Kasumi-1 (cell line): Measurements from ENCODE around the gene GTF3C4.

Experiments
- DNase-seq, 2 experiments: peaks; one replicate each; lab custom pipeline; 2025; lab: John Stamatoyannopoulos, UW

The GTF3C4 gene, protein sequence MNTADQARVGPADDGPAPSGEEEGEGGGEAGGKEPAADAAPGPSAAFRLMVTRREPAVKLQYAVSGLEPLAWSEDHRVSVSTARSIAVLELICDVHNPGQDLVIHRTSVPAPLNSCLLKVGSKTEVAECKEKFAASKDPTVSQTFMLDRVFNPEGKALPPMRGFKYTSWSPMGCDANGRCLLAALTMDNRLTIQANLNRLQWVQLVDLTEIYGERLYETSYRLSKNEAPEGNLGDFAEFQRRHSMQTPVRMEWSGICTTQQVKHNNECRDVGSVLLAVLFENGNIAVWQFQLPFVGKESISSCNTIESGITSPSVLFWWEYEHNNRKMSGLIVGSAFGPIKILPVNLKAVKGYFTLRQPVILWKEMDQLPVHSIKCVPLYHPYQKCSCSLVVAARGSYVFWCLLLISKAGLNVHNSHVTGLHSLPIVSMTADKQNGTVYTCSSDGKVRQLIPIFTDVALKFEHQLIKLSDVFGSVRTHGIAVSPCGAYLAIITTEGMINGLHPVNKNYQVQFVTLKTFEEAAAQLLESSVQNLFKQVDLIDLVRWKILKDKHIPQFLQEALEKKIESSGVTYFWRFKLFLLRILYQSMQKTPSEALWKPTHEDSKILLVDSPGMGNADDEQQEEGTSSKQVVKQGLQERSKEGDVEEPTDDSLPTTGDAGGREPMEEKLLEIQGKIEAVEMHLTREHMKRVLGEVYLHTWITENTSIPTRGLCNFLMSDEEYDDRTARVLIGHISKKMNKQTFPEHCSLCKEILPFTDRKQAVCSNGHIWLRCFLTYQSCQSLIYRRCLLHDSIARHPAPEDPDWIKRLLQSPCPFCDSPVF

DNA sequence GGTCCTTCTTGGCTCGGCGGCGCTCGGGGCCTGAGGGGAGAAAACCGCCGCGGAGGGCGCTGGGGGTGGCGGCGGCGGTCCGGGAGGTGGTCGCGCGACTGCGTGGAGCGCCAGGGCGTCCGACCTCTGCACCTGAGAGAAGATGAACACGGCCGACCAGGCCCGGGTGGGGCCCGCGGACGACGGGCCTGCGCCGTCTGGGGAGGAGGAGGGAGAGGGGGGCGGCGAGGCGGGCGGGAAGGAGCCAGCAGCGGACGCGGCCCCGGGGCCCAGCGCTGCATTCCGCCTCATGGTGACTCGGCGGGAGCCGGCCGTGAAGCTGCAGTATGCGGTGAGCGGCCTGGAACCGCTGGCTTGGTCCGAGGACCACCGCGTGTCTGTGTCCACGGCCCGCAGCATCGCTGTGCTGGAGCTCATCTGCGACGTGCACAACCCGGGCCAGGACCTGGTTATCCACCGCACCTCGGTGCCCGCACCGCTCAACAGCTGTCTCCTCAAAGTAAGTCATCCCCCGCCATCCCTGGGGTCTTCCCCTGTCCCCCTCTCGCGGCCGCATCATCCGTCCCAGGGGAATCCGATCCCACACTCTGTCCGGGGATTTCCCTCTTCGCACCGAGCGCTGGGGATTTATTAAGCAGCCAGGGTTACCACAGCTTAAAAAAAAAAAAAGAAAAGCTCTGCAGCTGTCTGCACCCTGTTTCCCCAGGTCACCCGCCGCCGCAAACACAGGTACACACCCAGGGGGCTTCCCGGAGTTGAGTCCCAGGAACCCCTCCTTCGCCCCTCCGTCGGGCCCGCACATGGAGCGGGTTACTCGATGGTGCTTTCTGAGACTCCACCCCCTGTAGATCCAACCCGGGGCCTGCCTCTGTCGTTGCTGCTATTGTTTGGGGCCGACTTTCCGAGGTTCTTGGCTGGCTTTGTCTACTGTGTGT lies at the start of gene GTF3C4:
GTF3C4 (plus strand) TSS at position 8 of the 935 bp plus-strand sequence; CDS start at position 143, 135 bp downstream.
- peak in 1 of 2 experiments; percentile 46 for DNase-seq

DNA sequence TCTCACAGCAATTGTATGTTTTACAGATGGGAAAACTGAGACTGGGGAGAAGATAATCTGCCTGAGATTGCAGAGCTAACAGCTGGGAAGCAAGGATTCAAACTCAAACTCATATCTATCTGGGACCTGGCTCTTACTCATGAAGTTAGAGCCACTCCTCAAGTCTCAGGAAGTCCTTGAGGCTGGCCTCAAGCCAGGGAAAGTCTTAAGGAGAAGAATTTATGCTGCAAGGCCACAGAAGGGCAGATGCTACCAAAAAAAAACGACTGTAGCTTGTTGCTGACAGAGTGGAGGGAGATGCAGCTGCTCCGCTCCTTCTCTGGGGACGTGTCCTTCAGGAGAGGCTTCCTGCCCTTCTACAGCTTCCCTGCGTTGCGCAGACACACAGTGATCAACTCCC lies 48.1 kb upstream of the GTF3C4 start:
- DNase-seq, result no peak

DNA sequence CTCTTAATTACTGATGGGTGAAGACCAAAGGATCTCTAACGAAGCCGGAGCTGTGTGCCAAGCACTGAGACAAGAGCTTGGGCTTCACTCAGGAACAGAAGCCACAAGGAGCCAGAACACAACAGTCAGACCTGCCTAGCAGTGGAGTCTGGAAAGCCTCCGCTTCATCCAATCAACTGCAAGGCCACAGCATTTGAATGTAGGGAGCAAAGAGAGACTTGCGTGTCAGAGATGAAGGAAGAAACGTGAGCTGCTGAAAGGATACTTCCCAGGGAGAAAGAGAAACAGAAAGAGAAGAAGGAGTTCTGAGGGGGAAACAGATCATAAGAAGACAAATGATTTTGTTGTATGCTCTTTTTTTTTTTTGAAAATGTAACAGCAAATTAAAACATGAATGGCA lies 44.0 kb upstream of the GTF3C4 start:
- no peak for DNase-seq

DNA sequence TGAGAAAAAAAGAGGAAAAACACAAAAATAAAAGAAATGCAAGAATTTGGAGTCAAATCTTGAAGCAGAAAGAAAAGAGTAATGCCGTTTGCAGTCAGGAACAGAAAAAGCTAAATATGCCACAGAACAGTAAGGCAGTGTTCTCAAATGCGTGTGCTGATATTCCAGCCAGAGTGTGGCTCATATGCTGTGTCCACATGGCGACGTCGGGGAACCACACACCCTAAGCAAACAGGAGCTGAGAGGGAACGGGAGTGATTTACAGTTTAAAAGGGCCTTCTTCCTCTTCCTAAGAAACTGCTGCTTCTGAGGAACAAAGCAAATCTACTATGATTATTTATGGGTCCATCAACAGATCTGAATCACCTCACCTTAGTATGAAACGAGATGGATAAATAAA lies 43.2 kb upstream of the GTF3C4 start:
- DNase-seq, result no peak

DNA sequence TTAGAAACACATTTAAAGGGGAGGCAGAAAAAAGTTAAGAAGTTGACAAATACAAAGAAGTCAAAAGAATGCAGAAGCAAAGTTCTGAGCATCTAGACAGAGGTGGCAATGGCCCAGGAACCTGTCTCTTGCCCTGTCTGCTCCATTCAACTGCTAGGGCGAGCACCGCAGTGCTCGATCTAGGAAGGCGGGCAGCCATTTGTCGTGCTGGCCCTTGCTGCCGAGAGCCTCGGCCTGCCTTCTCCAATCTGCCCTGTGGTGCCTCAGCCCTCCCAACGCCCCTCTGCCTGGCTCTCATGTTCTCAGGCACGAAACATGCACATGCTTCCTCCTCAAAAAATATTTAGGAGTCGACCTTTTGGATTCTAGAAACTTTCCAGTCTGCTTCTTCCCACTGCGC lies 42.7 kb upstream of the GTF3C4 start:
- DNase-seq, result no peak

DNA sequence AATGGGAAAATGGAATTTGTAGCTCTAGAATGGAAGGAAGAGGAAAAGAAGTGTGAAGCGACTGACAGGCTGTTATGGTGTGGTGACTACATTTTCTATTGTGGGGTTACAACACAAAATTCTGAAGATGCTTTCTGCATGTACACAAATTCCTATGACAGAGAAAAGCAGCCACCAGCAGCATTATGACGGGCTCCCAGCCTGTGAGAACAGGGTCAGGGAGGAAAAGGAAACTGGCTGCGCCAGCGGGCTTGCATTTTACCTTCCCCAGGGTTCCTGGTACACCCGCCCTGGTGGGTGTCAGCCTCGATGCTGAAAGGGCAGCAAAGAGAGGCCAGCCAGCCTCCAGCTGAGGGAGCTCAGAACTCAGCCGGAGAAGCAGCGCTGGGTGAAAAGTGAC lies 41.5 kb upstream of the GTF3C4 start:
- DNase-seq, result no peak

DNA sequence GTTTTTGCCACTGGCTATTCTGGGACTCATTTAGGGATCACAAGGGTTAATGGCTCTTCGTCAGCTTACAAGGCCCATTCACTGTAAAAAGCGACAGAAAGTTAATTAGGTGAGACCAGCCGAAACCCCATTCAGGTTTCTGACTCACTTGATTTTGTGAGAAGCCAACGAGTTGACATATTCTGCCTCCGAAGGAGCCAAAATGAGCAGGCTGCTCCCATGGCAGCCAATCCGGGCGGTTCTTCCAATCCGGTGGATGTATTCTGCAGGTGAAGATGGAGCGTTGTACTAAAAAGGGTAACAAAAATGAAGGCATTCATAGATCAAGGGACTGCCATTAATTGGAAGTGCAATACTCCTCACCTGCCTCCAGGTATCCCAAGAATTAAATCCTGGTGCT lies 40.1 kb upstream of the GTF3C4 start:
- no peak for DNase-seq

DNA sequence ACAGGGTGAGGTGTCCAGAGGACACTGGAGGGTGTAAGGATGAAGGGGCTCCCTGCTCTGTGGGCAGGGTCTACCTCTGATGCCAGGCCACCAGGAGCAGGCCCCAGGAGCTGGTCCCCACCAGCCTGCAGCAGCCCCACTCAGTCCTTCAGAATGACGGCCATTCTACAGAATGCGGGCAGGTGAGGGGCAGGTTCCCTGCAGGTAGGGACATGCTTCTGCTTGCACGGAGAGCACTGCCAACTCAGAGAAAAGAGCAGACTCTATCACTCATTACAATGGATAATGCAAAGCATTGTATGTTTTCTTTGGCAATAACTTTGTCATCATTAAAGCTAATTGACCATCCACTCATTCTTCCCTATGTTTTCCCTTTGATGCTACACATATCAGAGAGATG lies 39.5 kb upstream of the GTF3C4 start:
- DNase-seq, result no peak

DNA sequence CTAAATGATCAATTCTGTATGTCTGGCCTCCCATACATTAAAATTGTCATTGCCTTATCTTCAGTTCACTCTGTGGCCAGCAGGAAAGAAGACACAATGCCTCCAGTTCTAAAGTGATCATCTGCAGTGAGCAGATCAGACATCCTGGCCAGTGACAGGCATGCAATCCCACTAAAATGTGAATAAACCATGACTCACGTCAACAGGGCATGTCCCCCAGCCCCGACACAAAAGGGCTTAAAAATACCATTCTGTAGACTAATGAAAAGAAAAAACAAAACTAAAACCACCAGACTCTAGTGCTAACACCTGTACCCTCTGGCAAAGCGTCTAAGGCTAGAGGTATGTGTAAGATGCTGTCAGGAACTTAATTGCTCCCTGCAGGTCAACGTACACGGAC lies 39.0 kb upstream of the GTF3C4 start:
- DNase-seq, result no peak

DNA sequence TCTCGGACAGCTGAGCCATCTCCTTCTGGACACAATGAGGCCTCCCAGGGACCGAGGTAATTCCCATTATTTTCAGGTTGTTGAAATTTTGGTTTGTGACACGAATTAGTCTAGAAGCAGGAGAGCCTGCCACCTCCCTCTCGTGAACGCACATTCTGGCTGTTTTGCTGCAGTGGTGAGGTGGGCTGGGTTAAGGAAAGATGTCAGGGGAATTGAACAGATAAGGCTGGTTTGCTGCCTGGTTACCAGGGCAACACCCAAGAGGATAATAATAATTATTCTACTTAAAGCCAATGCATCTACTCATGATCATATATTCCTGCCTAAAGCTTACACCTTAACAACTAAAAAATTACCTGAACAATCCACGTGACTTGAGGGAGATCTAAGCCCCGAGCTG lies 38.6 kb upstream of the GTF3C4 start:
- no peak for DNase-seq

DNA sequence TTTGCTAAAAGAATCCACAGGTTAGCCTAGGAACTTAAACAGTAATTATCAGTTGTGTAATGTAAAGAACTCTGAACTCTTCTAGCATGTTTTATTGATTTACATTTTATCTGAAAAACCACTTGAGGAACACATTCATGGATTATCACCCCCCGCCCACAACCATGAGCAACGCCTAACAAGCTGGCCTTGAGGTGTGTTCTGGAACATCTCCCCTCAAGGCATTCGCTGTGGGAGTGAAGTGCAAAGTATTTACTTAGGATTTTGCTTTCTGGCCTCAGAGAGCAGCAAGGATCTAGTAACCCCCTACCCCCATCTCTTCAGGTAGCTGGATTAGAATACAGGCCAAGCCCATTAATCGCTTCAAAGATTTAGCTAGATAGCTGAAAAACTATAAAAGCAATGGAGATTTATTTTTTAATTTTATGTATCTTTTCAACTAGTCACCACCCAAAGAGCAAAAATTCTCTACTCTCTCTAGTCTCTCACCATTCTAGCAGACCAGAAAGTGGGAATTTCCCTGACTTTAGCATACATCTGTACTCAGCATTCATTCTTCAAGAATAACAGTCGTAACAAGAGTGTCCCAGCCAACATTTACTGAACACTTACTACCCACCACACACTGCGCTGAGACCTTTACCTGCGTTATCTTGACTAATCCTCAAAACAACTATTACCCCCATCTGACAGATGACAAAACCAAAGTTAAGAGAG lies 37.7 kb upstream of the GTF3C4 start:
- no peak for DNase-seq

DNA sequence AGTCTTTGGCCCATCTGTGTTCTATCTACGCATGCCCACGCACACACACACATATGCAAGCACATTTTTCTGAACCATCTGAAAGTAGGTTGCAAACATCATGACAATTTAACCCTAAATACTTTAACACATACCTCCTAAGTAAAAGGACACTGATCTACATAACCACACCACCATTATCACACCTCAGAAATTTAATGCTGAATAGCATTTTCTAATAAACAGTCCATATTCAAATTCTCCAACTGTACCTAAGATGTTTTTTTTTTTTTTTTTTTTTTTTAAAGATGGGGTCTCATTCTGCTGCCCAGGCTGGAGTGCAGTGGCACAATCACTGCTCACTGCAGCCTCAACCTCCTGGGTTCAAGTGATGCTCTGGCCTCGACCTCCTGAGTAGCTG lies 35.9 kb upstream of the GTF3C4 start:
- DNase-seq, result no peak

DNA sequence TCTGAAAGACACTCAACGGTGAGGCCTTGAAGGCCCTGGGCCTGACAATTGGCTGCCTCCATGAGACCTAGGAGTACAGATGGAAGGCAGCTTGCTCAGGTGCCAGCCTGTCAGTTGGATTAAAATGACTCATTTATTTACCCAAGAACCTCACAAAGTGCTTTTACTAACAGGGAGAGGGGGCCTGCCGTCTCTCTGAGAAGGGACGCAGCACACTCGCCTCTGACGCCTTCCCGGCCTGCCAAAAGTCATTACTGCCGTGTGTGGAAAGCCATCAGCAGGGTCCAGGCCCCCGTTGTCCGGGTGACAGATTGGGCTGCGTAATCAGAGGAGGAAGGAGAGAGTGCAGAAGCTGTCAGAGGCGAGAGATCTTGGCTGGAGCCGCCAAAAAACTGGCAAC lies 32.9 kb upstream of the GTF3C4 start:
- DNase-seq, result no peak

DNA sequence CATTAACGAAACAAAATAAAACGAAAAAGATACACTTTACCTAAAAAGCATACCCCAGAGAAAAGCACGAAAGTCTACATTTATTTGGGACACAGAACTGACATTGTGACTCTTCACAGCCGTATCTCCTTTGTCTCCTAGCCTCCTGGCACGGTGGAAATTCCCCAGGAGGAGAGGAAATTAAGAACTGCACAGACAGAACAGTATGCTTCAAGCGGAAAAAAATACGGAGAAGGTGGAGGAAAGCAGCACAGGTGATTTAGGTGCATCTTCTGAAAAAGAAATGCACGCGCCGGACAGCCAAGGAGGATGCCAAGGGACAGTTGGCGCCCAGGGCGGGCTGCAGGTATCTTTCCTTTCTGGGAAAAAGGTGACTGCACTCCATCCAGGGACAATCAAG lies 32.5 kb upstream of the GTF3C4 start:
- DNase-seq, result no peak

DNA sequence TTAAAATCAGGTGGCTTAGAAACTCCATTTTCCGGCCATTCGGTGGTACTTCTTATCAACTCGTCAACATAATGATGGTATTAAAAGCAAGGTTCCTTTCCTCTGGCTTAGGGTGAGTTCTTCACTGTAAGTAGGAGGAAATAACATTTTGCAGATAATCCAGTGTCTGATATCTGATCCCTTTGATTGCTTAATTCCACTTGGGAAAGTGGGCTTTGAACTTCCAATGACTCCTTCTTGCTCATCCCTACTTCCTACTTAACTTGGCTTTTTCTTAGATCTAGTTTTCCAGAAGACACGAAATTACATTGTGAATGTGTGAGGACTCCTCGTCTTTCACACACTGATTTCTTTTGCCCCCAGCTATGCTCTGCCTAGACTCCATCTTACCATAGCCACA lies 32.0 kb upstream of the GTF3C4 start:
- no peak for DNase-seq

DNA sequence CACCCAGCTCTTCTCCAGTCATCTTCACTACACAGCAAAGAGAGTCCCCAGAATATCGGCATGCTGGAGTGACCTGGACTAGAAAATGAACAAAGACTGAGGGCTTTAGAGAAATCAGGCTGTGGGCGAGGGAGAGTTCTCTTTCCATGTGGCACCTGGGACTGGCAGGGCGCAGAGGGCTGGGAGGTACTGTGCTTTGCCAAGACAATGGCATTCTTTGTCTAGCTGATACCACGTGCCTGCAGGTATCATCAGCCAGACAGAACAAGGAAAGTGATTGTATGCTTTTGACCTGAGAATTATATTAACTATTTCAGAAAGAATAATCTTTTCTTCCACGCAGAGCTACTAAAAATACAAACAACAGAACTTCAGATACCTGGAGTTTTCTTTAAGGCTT lies 30.9 kb upstream of the GTF3C4 start:
- DNase-seq, result no peak

DNA sequence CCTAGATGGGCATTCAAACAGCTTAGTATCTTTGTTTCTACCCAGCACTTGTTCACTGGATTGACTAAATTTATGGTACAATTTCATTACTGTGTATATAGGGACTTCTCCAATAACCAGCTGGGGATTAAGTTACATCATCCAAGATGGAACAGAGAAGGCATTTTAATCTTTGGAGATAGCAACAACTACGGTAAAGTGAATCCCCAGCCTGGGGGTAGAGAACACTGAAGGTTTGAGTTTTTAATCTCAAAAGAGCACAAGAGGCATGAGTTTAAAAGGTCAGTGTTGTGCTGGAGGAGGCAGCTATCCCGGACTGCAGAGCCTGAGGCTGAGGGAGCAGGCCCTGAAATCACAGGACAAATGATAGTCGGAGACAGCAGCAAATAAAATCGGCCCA lies 29.0 kb upstream of the GTF3C4 start:
- DNase-seq, result no peak

DNA sequence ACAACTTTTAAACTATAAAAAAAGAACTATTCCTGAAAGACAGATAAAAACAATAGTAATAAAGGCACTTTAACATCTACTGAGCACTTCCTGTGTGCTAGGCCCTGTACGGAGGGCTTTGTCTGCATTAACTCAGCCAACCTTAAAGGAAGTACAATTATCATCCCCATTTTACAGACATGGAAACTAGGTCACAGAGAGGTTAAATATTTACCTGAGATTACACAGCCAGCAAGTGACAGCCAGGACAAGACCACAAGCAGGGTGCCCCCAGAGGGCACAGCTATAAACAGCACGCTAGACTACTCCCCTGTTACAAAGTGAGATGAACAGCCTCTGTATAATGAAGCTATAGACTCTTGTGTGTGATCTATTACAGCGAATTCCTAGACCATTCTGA lies 26.0 kb upstream of the GTF3C4 start:
- DNase-seq, result peak; percentile 10 to 52

DNA sequence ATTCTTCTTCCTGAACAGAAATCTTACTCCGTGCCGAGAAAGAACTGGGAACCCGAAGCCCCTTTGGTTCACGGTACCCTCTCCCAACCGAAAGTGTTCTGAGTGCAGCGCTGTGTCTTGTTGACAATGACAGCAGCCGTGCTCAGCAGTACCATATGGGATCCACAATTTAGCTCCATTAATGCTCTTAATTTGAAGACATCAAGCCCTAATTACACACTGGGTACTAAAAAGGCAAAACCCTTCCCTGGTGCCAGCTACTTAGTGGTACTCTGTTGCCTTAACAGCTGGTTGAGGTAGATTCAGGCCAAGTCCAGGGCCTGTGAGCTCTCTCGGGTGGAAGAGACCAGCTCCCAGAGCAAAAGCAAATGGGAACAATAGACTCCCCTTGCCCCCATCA lies 25.0 kb upstream of the GTF3C4 start:
- DNase-seq, result no peak

DNA sequence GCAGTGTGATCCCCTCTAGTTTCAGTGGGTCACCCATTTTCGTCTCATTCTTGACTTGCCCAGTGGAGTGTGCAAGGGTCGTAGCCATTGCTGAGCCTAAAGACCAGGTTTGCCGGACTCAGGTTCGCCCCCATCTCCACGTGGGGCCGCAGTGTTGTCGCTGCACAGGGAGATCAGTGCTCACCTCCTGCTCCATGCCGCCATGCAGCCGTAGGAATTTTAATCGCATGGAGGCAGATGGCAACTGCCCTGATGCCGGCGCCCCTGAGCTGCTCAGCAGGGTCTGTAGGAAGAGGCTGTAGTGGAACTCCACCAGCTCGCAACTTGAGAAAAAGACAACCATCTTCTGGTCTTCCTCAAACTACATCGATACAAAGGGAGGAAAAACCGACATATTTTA lies 24.6 kb upstream of the GTF3C4 start:
- no peak for DNase-seq

DNA sequence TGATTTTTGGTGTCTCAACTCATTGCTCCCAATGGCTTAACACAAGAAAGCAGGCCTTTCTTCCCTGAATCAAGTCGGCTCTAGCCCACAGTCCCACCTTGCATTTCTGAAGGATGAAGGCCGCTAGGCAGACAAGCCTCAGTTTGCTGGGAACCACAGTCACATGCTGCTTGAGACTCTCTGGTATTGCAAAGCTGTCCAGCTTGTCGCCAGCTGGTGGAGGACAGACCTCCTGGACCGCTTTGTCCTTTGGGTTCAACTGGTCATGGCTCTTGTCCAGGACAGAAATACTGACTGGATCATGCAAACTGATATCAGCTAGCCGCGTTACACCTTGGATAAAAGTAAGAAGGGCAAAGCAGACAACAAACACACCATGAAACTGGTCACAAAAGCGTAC lies 23.5 kb upstream of the GTF3C4 start:
- no peak for DNase-seq

DNA sequence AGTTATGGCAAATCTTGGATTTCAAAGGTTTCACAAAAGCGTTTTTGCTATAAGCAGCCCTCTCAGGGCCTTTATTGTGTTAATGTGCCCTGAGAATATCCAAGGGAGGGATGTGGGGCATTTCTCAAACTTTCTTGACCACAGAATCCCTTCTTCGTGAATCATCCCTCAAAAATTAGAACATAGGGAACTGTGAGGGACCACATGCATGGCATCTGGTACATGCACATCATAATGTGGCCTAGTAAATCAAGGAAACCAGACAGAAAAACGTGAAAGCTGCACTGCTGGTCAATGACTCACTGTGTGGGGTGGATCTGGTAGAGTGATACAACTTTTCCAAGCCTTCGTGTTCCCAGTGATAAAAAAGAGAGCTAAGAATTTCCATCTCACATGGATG lies 22.9 kb upstream of the GTF3C4 start:
- no peak for DNase-seq
